ENCODE results near the gene ACAA1.

DNA sequence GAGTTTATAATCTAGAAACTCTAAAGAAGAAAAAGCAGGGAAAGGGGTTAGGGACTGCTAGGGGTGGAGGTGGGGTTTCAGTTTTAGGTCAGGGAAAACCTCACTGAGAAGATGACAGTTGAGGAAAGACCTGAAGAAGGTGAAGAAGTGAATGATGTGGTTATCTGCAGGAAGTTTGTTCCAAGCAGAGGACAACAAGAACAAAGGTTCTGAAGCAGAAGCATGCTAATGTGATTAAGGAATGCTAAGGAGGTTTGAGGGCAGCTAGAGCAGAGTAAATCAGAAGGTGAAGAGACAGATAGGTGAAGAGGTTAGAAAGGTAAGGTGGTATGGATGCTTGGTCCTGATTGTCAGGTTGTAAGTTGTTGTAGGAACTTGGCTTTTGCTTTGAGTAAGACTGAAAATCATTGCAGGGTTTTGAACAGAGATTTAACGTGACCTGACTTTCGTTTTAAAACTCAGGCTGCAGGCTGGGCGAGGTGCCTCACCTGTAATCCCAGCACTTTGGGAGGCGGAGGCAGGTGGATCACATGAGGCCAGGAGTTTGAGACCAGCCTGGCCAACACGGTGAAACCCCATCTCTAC, 37.0 kb upstream of the ACAA1 start:
- TF ChIP-seq POLR2A (conservative IDR thresholded peaks at IDR 0.05) (no peak), ZNF197 (CRISPR knock-in tag; IDR thresholded peaks at IDR 0.05; ENCODE audit: low read depth) (no peak), NONO (IDR thresholded peaks at IDR 0.05; ENCODE audit: low read depth in 2 of 2, low read length in 1 of 2) (no peak), PHTF2 (CRISPR knock-in tag; IDR thresholded peaks at IDR 0.05) (no peak), EGR1 (conservative IDR thresholded peaks at IDR 0.05) (no peak), ZNF24 (IDR thresholded peaks at IDR 0.05) (no peak), ZNF76 (CRISPR knock-in tag; IDR thresholded peaks at IDR 0.05; ENCODE audit: borderline replicate concordance) (no peak), RFX5 (IDR thresholded peaks at IDR 0.05; ENCODE audit: low read depth, low read length) (no peak), PML (IDR thresholded peaks at IDR 0.05; ENCODE audit: low read length) (no peak), PCBP2 (IDR thresholded peaks at IDR 0.05; ENCODE audit: low read depth, low read length, poor library complexity, severe bottlenecking) (no peak), SIRT6 (IDR thresholded peaks at IDR 0.05; ENCODE audit: low read depth, low read length) (no peak), NRF1 (conservative IDR thresholded peaks at IDR 0.05 in 1 of 2, IDR thresholded peaks at IDR 0.05 in 1 of 2) (no peak)
- TF ChIP-seq, protein P1, sequence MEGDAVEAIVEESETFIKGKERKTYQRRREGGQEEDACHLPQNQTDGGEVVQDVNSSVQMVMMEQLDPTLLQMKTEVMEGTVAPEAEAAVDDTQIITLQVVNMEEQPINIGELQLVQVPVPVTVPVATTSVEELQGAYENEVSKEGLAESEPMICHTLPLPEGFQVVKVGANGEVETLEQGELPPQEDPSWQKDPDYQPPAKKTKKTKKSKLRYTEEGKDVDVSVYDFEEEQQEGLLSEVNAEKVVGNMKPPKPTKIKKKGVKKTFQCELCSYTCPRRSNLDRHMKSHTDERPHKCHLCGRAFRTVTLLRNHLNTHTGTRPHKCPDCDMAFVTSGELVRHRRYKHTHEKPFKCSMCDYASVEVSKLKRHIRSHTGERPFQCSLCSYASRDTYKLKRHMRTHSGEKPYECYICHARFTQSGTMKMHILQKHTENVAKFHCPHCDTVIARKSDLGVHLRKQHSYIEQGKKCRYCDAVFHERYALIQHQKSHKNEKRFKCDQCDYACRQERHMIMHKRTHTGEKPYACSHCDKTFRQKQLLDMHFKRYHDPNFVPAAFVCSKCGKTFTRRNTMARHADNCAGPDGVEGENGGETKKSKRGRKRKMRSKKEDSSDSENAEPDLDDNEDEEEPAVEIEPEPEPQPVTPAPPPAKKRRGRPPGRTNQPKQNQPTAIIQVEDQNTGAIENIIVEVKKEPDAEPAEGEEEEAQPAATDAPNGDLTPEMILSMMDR (IDR thresholded peaks at IDR 0.05 in 2 of 3, conservative IDR thresholded peaks at IDR 0.05 in 1 of 3; ENCODE audit: insufficient read depth in 2 of 3, low read depth in 1 of 3, low read length in 3 of 3), result no peak

Data from K562 (cell line).